Dedifferentiated amniotic fluid mesenchymal stem cell (primary cell): ENCODE data around the gene TMEM80.
"Not testable (repeated sequence)": the region's sequence is repeated elsewhere in the genome, so short reads cannot be mapped to it uniquely, and the experiment has no call there.

Experiments used
- DNase-seq: peaks from one replicate; pipeline ENCODE4 v3.0.0-alpha.2; 2016; ENCODE audit errors: extremely low spot score

TMEM80 gene

DNA sequence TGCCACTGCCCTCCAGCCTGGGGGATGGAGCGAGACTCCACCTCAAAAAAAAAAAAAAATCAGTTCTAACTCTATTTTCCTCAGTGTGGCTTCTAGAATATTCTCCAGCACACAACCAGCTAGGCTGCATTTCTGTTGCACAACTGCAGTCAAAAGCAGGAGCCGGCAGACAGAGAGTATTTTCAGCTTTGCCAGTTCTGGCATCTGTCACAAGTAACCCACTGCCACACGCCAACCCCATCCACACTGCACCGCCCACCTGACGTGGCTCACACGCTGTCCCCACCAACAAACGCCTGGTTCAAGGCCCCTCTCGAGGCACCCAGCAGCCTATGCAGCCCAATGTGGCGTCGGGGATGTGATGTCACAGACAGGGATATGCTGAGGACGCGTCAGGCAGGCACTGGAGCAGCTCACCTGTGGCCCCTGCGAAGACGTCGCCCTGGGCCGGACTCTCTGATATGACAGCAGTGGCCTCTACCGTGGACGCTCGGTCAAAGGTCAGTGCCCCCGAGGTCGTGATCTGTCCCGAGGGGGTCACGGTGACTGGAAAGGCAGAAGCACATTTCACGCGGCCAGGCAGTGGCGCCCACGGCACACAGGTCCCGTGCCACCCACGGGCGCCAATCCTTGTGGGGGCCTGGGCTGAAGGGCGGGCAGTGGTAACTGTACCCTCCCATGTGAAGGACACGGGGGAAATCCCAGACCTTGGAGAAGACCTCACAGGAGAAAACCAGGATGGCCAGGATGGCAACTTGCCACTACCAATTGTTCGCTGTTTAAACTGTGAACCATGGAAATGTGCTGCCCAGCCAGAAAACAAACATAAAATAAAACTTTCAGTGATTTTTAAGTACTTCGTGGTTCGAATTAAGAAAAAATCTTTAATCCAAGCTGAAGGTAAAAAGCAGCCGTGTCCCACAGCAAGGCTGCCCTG lies 16.1 kb upstream of the TMEM80 start:
- no peak for DNase-seq

DNA sequence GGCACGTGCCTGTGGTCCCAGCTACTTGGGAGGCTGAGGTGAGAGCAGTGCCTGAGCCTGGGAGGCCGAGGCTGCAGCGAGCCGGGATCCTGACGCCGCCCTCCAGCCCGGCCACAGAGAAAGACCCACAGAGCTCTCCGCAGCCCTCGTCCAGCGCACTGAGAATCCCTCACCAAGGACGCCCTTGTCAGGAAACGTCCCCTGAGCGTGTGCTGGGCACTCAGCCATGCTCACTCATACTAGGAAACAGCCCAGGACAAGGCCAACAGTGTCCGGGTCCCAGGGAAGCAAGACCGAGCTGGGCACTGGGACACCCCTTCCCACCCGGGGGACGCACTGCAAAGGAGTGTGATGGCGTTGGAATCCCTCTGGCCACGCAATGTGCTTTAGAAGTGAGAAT lies 15.1 kb upstream of the TMEM80 start:
- no peak for DNase-seq

DNA sequence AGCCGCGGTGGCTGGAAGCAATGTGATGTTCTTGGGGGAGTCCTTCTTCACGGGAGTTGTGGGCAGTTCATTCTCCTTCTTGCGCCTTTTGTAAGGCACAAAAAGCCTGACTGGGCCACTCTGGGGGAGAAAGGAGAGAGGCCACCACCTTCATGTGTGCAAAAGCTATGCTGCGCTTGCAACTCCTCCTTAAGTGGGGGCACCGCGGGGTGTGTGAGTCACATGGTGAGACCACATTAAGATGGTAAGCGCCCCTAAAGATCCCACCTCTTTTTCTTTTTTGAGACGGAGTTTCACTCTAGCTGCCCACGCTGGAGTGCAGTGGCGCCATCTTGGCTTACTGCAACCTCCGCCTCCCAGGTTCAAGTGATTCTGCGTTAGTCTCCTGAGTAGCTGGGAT lies 14.6 kb upstream of the TMEM80 start:
- no peak for DNase-seq

DNA sequence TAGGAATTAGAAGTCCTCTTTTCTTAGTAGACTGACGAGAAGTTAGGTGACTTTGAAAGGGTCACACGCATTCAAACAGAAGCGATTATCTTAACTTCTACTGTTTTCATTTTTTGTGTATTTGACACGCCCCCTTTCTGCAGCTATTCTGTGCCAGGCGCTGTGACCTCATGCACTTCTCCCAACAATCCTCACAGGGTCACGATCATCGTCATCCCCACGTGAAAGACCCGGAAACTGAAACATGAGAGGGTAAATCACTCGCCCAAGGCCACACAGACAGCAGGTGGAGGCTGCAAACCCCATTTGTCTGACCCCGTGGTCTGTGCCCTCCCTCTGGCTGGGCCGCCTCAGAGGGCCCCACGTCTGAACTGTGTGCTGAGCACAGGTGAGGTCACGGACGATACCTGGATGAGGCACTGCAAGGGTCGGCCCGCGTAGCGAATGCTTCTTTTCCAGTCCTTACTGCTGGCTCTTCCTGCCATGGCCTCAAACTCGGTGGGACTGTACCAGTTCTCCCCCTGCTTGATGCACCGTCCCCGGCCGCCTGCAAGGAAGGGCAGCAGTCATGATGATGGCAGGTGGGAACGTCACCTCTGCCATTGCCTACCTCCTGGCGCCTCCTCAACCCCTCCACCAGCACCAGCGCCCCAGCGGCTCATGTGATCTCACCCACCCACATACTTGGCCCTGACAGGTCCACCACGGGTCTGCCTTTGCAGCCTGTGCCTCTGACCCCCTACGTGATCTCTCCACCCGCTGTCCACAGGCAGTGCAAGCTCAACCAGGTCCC lies 9.0 kb upstream of the TMEM80 start:
- no peak for DNase-seq

DNA sequence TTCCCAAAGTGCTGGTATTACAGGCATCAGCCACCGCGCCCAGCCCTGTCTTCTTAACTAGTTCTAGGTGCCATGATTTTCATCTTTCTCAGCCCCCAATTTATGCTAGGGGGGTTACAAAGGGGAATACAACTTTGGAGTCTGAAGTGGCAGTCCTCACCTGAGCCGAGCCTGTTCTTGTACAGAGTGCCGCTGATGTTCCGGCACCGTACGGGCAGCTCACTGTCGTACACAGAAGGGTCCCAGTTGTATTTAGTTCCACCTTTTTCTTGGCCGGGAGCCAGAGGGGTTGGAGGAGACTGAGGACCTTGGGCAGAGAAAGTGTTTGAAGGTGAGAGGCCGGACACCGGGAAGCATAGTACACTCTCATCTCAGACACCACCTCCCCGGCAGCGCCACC lies 7.9 kb upstream of the TMEM80 start:
- DNase-seq, result no peak

DNA sequence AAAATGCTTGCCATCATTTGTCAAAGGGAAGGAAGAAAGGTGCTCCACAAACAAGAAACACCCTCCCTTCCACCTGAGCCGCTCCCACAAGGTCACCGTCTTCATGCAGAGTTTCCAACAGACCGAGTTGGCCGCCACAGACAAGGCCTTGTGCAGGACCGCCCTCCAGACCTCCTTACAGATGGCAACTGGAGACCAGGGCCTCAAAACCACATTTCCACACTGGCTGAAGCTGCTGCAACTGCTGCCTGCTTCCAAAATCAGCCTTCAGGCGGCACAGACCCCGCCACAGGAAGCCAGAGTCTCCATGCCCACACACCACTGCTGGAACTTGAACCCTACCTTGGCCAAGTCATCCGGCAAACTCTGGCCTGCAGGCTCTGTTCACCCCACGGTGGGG lies 6.9 kb upstream of the TMEM80 start:
- DNase-seq, result no peak

DNA sequence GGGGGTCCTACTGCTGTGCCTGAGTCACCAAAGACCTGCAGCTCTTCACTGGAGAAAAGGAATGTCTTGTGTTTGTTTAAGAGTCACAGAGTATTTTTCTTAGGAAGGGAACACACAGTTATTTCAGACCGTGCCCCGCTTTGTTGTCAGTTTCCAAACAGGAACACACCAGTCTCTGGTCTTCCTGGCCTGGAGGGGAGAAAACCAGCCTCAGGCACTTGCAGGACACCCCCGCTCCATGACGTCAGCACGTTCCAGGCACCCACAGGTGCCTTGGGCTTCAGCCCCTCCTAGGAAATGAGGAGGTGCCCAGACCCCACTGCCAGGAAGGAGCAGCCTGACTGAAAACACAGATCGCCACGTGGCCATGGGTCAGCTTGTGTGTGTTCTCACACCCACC lies 6.0 kb upstream of the TMEM80 start:
- DNase-seq, result no peak

DNA sequence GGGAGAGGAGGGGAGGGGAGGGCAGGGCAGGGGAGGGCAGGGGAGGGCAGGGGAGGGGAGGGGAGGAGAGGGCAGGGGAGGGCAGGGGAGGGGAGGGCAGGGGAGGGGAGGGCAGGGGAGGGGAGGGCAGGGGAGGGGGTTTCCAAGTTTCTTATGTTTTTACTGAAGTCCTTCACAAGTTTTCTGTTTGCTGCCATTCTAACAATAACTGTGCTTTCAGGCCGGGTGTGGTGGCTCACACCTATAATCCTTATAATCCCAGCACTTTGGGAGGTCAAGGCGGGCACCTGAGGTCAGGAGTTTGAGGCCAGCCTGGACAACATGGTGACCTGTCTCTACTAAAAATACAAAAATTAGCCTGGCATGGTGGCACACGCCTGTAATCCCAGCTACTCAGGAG lies 5.4 kb upstream of the TMEM80 start:
- DNase-seq, result not testable (repeated sequence)

DNA sequence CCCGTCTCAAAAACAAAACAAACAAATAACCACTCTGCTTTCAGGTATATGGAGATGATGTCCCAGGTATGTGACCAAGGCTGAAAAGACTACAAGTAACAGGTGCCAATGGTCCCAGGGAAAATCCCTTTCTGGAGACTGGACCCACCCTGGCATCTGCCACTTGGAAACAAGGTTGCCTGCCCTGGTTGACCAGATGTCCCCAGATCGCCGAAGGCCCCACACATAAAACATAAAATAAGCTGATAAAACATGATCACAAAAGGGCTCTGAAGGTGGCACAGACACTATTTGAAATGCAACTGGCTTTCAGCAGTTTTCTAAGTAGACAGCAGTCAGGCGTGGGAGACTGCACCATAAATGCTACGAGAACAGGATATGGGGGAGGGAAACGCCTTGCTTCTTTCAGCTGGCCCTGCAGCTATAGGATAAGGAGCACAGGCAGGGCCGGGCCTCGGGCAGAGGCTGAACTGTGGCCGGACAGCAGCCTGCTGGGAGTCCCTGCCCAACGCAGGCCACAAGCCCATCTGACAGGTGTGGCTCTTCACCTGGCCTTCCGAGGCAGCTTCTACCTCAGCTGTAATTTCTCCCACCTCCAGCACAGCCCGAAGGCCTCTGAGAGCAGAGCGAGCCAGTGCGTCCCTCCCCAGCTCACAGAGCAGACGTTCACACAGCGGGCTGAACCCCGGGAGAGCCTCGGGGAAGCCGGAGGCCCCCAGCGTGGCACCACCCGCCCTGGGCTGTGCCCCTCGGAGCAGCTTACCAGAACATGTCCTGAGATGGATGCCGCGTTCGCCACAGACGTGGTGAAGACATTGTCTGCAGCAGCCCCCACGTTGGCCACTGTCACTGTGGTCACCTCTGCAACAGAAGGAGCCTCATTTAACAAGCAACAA lies 4.6 kb upstream of the TMEM80 start:
- DNase-seq, result no peak

DNA sequence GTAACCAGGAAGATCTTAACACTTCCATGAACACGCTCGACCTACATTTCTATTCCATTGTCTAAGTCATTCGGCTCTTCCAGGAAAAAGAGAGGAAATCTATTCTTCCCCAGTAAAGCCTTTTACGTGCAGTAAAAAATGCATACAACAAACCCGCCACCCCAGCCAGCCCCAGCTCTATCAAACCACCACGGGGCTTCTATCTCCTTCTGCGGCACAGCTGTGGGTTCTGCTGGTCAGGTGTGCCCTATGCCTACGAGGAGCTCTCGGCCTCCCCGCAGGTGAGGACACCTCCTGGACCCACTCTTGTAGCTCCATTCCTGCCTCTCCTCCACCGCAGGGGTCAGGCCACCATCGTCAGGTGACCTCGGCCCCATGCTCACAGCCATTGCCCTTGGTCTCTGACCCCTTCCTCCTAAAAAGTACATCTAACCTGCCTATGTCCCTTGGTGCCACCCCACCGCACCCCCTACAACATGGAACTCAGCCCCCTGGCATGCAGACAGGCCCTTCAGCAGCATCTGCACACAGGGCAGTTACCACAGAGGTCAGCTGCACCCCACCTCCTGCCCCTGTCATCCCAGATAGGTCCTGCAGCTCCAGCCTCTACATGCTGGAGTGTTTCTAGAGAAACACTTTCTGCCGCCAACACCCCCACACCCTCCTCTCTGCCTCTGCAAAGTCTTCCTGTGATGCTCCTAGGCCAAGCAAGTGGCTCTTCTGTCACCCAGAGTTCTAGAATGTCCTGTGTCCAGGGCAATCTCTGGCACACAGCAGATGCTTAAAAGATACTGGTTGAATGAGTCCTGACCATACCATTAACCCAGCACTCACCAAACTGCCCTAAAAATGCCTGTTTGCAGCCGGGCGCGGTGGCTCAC lies 3.7 kb upstream of the TMEM80 start:
- DNase-seq, result no peak

DNA sequence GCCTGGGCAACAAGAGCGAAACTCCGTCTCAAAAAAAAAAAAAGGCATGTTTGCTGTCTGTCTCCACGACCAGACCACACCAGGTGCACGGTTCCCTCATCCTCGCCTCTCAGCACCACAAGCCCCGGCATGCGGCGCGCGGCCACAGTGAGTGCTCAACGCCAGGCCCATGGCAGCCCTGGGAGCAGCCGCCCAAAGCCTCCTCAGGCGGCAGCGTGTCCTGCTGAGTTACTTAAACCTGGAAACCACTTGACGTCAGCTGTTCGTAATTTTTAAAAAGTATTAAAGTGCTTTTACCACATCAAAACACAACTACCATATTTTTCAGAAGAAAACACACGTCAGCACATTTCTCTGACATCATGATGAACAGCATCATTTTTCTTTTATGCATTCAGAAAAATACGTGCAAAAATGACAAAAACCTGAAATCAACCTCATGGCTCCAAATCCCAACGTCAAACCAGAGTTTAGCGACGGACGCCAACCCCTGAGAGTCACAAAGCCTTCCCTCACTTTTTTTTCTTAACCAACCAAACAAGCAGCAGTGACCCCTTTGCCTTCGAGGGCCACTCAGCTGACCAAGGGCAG lies 2.7 kb upstream of the TMEM80 start:
- no peak for DNase-seq

DNA sequence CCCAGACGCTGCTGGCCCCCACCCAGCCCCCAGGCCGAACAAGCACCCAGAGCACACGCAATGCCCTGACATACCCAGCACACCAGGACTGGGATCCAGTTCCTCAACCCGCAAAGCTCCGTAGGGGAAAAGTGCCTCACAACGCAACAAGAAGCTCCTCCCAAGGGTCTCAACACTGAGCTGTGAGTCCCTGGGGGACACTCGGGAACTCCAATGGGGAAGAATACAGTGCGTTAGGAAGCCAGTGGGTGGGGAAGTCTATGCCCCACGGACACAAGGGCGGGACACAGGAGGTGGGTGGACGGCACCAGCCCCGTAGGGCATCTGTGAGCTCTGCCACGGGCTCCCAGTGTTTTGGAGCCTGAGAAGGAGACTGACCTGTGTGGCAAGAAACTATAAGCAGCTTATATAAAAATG lies 2.2 kb upstream of the TMEM80 start:
- no peak for DNase-seq

DNA sequence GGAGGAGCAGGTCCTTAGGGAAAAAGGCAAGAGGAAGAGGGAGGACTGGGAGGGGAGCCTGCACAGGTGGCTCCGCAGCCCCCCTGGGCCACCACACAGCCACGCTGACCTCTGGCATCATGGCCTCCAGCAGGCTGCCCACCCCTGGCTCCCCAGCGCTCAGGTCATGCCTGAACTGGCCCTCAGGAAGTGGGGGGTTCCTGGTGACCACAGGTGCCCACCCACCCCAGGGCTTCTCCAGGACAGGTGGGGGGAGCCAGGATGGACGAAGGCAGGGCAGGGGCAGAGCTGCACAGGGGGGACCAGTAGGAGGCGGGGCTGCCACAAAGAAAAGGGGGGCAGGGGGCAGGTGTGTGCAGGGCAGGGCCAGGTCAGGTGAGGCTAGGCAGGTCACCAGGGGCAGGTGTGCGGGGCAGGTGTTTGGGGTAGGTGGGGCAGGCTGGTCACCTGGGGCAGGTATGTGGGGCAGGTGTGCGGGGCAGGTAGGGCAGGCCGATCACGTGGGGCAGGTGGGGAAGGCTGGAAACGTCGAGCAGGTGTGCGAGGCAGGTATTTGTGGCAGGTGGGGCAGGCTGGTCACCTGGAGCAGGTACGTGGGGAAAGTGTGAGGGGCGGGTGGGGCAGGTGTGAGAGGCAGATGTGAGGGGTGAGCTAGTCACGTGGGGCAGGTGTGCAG lies 1.6 kb upstream of the TMEM80 start:
- no peak for DNase-seq

DNA sequence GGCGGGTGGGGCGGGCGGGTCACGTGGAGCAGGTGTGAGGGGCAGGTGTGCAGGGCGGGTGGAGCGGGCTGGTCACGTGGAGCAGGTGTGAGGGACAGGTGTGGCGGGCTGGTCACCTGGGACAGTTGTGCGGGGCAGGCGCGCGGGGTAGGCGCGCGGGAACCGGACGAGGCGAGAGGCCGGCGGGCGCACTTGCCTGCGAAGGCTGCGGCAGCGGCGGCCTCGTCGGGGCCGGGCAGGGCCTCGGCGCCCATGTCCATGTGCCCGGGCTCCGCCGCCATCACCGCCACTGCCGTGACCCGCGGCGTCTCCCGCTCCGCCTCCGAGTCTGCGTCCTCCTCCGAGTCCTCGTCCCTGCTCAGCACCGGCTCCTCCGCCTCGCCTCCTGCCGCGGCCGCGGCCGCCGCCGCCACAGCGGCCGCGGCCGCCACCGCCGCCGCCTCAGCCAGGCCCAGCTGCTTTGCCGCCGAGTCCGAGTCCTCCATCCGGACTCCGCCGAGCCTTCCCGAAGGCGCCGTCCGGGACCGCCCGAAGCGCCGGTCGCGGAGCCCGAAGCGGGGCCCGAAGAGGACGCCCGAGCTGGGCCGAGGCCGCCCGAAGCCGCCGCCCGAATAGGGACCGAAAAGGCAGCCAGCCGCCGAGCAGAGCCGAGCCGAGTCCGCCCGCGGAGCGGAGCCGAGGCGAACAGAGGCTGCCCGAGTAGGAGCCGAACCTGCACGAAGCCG lies 891 bp upstream of the TMEM80 start, which contains the start of gene DEAF1:
TSS of gene DEAF1 (minus strand) at position 660 of the 725 bp plus-strand sequence. CDS start at position 485, 175 bp downstream.
- DNase-seq, result peak; percentile 98

DNA sequence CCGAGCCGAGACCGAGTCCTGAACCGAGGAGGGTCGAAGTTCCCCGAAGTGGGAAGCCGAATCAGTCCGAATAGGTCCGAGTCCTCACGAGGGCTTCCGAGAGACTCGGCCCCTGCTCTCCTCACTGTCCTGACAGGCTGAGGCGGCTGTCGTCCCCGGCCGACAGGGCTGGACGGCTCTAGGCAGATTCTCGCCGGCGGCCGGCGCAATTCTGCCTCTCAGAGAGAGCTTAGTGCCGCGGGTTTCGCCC lies 403 bp upstream of the TMEM80 start:
- no peak for DNase-seq

DNA sequence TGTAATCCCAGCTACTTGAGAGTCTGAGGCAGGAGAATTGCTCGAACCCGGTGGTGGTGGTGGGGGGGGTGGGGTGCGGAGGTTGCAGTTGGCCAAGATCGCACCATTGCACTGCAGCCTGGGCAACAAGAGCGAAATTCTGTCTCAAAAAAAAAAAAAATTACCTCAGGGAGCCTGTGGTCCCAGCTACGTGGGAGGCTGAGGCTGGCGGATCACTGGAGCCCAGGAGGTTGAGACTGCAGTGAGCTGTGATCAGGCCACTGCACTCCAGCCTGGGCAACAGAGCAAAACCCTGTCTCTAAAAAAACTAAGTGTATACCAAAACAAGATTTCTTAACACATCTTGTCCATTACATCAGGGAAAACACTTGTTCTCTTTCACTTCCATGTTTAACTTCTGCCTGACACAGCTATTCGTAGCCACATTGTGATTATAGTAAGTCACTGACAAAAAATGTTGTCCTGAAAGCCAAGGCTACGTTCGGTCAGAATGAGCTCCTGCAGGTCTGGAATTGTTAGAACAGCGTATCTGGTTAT lies 1.4 kb downstream of the TMEM80 start:
- DNase-seq, result peak; percentile 61

DNA sequence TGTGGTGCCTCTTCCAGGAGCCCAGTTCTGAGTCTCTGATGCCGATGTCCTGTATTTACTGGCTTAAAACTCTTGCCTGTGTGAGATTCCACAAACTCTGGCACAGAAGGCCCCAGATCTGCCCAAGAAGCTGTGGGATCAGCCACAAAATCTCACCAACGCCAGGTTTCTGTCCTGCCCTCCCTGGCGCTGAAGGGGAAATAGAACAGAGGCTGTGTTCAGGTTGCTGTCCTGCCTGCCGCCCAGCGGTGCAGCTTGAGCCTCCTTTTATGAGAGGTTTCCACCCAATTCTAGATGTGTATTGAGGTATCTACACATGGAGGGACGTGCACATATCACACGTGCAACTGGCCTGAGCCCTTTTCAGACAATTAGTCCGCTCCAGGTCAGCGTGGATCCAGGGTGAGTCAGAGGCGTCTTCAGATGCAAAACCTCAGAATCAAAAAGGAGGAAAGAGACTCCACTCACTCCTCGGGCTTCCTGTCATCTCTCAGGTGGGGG lies 2.2 kb downstream of the TMEM80 start:
- no peak for DNase-seq

DNA sequence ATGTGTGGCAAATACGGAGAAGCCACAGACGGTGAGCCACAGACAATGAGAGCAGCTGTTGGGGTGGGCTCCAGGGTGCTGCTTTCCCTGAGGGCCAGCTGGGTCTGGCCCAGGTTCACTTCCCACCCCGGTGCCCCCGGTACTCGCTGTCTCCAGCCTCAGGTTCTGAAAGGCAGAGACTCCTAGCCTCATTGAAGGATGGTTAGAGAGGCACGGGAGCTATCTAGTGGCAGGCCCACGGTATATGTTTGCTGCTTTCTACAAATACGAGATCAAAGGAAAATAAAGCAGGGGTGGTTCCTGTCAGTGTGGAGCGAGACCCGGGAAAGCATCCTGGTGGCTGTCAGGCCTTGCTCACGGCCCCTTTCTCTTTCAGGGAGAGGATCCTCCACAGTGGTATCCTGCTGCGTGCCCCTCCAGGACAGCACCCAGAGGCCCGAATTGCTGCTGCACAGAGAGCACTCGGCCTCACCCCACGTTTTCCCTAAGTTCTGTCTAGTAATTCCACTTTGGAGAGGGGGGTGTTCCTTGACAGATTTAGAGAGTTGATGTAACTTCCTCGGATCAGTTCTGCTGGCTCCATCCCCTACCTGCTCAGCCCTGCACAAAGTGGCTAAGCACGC lies 3.0 kb downstream of the TMEM80 start:
- DNase-seq, result no peak

DNA sequence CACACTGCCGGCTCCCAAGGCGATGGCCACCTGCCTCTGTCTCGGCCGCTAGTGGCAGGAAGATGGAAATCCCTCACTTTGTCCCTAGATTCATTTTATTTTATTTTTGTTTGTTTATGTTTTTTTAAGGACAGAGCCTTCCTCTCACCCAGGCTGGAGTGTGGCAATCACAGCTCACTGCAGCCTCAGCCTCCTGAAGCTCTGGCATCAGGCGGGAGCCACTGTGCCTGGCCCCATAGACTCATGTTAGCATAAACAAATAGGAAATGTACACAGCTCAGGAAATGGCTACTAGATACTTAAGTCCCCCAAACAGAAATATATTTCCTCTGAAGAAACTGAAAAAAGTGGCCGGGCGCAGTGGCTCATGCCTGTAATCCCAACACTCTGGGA lies 3.5 kb downstream of the TMEM80 start:
- DNase-seq, result no peak
